Stimulated activated CD8-positive, alpha-beta memory T cell treated with anti-CD3 and anti-CD28 coated beads, Interleukin-15, amount 100 ng/mL, for 48 hours (primary cell): Measurements from ENCODE around the gene ZNF225.
"Not testable (repeated sequence)": the region's sequence is repeated elsewhere in the genome, so short reads cannot be mapped to it uniquely, and the experiment has no call there.

ENCODE experiments used
- DNase-seq, 2 donors: peaks; one replicate each; pipeline ENCODE4 v3.0.0-alpha.2; 2020; ENCODE audit warnings: low read depth in 2 of 2

Gene ZNF225

DNA sequence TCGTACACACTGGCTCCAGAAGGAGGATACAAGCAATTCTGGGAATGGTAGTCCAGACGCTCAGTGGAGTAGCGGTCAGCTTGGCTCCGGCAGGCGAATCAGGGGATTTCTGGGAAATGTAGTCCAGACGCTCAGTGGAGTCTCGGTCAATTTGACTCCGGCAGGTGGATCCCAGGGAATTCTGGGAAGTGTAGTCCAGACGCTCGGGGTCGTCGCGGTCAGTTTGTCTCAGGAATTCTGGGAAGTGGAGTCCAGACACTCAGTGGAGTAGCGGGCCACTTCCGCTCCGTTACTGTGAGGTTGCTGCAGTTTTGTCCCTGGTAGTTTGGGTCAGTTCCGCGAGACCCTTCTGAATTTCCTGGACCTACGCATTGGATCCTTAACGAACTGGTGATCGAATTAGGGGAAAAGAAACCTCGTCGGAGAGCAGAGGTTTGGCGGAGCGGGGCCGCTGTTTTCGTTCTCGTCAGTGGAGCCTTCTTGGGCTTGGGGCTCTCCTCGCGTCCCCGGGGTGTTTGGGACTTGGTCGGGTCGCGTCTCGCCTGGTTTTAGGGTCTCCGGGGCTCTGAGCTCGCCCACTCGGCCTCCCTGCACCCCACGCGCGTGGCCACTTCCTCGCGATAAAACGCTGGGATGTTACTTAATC lies at the start of gene ZNF225:
Gene ZNF225, plus strand, starts transcription at position 262 of the 646 bp plus-strand sequence. CDS start 2,429 bp downstream, outside the sequence.
- DNase-seq, result peak; percentile 77 to 83

DNA sequence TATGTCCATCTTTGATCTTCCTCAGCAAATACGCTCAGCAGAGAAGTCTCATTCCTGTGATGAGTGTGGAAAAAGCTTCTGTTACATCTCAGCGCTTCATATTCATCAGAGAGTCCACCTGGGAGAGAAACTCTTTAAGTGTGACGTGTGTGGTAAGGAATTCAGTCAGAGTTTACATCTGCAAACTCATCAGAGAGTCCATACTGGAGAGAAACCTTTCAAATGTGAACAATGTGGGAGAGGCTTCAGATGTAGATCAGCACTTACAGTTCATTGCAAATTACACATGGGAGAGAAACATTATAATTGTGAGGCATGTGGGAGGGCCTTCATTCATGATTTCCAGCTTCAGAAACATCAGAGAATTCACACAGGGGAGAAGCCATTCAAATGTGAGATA lies 46.9 kb upstream of the ZNF225 start:
- DNase-seq, result no peak

DNA sequence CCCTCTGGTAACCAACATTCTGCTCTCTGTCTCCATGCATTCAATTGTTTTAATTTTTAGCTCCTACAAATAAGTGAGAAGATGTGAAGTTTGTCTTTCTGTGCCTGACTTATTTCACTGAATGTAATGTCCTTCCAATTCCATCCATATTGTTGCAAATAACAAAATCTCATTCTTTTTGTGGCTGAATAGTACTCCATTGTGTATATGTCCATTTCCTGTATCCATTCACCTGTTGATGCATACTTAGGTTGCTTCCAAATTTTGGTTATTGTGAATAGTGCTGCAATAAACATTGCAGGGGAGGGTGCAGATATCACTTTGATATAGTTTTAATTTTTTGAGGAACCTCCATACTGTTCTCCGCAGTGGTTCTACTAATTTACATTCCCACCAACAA lies 43.8 kb upstream of the ZNF225 start:
- DNase-seq, result no peak

DNA sequence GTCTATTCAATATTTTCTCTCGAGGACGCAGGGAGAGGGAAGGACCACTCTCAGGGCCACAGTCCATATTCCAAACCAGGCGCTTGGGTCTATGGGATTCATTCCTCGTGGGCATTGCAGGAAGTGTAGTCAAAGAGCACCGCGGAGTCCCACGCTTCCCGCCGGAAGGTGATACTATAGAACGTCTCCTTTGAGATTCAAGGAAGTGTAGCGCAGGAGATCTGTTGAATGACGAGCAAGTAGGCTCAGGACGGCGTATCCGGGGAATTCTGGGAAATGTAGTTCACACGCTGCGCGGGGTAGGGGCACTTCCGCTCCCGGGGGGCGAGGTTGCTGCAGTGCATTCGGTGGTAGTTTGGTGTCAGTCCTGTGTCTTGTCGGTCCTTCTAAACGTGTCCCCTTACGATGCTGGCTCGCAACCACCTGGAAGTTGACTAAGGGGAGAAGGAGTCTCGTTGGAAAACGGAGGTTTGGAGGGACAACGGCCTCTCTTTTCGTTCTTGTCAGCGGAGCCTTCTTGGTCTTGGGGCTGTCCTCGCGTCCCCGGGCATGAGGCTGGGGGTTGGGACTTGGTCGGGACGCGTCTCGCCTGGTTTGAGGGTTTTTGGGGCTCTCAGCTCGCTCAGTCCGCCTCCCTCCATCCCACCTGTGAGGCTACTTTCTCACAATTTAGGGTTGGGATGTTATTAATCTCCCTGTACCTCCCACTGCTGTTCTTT lies 41.2 kb upstream of the ZNF225 start, which contains the start of gene ZNF284:
Gene ZNF284, plus strand, starts transcription at position 336 of the 719 bp plus-strand sequence. CDS start 4,231 bp downstream, outside the sequence.
- peak; percentile 60 to 77 for DNase-seq

DNA sequence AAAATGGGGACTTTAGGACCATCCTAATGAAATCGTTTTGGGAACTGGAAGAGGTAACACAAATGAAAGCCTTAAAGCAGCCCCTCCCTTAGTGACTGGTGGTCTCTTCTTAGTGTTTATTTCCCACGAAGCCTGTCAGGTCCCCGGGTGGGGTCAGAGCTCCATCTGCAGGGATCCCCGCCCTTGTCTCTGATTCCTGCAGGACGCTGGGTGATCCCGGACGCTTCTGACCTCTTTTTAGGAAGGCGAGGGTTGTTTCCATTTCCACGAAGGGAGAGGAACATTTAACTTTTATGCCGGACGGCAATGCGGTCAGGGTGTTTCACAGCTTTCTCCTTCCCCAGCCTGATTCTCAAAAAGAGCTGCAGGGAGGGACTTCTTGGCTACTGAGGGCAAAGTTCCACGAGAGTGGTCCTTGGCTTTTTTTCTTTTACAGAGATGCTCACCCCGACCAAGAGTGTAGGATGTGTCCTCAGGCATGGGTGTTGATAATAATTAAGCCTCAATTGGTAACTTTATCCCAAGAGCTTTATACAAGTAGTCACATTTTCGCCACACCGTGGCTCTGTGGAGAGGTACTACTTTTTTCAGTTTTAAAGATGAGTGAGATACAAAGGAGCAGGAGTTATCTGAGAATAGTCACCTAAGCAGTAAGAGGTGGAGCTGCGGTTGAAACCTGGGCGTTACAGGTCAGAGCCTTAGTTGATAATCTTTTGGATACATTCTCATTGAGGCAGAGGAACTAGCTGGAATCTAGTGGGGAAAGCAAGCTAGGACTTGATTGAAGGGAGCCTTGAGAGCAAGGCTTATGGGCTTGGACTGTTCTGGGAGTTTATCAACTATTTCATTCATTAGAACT lies 40.4 kb upstream of the ZNF225 start:
- DNase-seq, result no peak

DNA sequence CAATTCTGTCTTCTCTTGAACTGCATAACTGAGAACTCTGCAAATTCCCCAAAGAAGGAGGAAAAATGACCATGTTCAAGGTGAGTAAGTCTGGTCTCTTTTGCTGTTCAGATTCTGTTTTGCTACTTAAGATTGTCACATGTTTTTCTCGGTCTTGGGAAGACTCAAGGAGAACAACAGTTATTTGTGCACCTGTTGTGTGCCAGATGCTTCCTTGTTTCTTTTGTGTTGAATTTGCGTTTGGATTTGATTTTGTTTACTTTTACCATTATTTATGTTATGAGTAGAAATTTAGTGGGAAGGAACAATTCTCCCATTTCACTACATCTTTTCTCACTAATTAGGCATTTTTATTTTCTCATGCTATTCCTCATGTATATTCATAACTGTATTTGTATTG lies 36.9 kb upstream of the ZNF225 start:
- DNase-seq, result no peak

DNA sequence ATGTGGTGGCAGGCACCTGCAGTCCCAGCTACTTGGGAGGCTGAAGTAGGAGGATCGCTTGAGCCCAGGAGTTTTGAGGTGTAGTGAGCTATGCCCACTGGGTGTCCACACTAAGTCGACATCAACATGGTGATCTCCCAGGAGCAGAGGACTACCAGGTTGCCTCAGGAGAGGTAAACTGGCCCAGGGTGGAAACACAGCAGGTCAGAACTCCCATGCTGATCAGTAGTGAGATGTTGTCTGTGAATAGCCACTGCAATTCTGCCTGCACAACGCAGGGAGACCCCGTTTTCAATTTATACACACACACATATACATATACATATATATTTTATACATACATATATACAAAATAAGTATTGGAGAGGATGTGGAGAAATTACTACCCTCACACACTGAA lies 21.1 kb upstream of the ZNF225 start:
- no peak for DNase-seq

DNA sequence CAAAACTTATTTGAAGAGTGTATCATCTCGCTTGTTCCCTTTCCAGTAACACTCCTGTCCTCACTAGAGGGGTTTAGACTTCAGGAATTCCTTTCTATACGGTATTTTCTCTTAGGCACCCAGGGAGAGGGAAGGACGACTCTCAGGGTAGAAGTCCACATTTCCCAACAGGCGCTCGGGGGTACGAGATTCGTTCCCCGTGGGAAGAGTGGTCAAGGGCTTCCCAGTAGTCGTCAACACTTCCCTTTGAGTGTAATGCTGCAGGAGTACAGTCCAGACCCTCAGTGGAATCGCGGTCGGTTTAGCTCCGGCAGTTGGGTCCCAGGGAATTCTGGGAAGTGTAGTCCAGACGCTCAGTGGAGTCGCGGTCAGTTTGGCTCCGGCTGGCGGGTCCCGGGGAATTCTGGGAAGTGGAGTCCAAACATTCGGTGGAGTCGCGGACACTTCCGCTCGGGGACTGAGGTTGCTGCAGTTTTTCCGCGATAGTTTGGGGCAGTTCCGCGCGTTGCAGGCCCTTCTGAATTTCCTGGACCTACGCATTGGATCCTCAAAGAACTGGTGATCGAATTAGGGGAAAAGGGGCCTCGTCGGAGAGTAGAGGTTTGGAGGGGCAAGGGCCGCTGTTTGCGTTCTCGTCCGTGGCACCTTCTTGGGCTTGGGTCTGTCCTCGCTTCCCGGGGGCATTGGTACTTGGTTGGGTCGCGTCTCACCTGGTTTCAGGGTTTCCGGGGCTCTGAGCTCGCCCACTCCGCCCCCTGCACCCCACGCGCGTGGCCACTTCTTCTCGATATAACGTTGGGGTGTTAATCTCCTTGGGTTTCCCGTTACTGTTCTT lies 19.1 kb upstream of the ZNF225 start, which contains the start of gene ZNF224:
Gene ZNF224, plus strand, starts transcription at position 431 of the 835 bp plus-strand sequence. CDS start 3,513 bp downstream, outside the sequence.
- peak; percentile 78 to 81 for DNase-seq

DNA sequence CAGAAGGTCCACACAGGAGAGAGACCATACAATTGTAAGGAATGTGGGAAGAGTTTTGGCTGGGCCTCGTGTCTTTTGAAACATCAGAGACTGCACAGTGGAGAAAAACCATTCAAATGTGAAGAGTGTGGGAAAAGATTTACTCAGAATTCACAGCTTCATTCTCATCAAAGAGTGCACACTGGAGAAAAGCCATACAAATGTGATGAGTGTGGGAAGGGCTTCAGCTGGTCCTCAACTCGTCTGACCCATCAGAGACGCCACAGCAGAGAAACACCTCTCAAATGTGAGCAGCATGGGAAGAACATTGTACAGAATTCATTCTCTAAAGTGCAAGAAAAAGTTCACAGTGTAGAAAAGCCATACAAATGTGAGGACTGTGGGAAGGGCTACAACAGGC lies 5.4 kb upstream of the ZNF225 start:
- DNase-seq, result no peak

DNA sequence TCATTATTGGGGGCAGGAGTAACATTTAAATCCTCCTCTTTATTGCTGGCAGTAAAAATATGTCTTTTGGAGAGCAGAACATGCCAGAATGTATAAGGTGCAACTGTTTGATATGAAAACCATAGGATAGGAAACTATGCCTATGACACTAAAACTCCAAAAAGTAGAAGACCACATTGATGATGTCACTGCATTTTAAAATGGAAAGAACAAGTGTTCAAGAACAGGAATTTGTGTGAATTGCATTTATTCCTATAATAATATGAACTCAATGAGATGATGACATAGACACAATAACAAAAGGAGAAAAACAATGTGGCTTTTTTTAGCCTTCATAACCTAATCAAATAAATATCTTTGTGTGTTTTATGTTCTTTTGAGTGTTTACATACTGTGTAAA lies 3.7 kb upstream of the ZNF225 start:
- DNase-seq, result no peak

DNA sequence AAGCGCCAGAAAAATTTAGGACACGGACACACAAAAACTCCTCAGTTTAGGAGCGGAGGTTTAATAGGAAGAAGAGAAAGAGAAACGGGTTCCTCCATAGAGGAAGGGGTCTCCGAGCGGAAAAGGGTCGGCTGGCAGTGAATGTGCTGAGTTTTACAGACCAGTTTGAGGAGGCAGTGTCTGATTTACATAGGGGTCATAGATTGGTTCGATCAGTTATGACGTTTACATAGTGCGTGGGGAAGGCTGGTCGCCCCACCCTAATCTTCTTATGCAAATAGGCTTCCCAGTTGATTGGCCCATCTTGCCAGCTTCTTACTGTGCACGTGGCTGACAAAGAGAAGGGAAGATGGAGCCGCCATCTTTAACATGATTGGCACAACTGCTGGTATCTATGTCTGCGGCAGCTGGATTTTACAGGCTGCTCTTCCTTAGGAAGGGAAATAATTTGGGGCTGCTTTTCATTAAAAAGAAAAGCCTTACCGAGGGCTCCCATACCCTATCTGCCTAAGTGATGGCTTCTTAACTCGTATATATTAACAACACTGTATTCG lies 1.2 kb upstream of the ZNF225 start:
- no peak for DNase-seq

DNA sequence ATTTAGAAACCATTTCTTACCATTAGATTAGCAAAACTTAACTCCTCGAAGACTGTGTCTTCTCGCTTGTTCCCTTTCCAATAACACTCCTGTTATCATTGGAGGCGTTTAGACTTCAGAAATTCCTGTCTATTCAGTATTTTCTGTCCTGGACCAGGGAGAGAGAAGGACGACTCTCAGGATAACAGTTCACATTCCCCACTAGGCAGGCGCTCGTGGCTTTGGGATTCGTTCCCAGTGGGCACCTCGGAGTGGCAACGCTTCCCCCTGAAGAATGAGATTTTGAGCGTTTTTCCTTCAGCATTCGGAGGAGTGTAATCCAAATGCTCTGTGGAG lies 429 bp upstream of the ZNF225 start:
- DNase-seq, result no peak

DNA sequence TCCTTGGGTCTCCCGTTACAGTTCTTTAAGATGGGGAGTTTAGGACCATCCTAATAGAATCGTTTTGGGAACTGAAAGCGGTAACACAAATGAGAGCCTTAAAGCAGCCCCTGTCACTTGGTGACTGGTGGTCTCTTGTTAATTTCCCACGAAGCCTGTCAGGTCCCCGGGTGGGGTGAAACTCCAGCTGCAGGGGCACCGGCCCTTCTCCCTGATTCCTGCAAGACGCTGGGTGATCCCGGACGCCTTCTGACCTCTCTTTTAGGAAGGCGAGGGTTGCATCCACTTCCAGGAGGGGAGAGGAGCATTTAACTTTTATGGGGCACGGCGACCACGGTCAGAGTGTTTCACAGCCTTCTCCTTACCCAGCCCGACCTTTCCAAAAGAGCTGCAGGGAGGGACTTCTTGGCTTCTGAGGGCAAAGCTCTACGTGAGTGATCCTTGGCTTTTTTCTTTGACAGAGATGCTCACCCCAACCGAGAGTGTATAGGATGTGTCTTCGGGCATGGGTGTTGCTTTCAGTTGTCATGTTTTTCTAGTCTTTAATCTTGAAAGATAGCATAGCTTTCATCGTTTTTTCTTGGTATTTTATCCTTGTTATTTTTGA lies 688 bp downstream of the ZNF225 start:
- DNase-seq, result no peak

DNA sequence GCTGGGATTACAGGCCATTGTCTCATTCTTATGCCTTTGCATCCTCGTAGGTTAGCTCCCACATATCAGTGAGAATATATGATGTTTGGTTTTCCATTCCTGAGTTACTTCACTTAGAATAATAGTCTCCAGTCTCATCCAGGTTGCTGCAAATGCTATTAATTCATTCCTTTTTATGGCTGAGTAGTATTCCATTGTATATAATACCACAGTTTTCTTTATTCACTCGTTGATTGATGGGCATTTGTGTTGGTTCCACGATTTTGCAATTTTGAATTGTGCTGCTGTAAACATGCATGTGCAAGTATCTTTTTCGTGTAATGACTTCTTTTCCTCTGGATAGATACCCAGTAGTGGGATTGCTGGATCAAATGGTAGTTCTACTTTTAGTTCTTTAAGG lies 8.0 kb downstream of the ZNF225 start:
- DNase-seq, result not testable (repeated sequence)

DNA sequence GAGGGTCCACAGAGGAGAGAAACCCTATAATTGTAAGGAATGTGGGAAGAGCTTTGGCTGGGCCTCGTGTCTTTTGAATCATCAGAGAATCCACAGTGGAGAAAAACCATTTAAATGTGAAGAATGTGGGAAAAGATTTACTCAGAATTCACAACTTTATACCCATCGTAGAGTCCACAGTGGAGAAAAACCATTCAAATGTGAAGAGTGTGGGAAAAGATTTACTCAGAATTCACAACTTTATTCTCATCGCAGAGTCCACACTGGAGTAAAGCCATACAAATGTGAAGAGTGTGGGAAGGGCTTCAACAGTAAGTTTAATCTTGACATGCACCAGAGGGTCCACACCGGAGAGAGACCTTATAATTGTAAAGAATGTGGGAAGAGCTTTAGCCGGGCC lies 18.8 kb downstream of the ZNF225 start:
- no peak for DNase-seq

DNA sequence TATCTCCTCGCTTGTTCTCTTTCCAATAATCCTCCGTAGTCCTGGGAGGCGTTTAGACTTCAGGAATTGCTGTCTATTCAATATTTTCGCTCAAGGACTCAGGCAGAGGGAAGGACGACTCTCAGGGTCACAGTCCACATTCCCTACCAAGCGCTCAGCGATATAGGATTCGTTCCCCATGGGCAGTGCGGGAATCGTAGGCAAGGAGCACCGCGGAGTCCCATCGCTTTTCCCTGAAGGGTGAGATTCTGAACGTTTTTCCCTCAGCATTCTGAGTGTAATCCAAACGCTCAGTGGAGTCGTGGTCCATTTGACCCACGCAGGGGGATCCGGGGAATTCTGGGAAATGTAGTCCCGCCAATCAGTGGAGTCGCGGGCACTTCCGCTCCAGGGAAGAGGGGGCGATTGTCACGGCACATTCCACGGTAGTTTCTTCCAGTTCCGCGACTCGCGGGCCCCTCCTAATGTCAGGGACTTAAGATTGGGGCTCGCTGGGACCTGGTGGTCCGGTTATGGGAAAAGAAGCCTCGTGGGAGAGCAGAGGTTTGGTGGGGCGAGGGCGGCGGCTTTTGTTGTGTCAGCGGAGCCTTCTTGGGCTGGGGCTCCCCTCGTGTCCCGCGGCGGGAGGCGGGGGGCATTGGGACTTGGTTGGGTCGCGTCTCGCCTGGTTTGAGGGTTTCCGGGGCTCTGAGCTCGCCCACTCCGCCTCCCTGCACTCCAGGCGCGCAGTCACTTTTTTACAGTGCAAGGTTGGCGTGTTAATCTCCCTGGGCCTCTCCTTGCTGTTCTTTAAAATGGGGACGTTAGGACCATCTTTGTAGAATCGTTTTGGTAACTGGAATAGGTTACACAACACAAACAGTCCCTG lies 28.2 kb downstream of the ZNF225 start, which contains the start of gene ZNF234:
Gene ZNF234, plus strand, starts transcription at position 364 of the 868 bp plus-strand sequence. CDS start 3,079 bp downstream, outside the sequence.
- peak; percentile 44 to 50 for DNase-seq

DNA sequence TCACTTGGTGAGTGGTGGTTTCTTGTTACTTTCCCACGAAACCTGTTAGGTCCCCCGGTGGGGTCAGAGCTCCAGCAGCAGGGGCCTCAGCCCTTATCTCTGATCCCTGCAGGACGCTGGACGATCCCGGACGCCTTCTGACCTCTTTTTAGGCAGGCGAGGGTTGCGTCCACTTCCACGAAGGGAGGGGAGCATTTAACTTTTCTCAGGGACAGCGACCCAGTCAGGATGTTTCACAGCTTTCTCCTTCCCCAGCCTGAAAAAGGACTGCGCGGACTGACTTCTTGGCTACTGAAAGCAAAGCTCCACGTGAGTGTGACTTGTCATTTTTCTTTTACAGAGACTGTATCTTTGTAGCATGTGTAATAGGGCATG lies 28.8 kb downstream of the ZNF225 start:
- DNase-seq, result no peak

DNA sequence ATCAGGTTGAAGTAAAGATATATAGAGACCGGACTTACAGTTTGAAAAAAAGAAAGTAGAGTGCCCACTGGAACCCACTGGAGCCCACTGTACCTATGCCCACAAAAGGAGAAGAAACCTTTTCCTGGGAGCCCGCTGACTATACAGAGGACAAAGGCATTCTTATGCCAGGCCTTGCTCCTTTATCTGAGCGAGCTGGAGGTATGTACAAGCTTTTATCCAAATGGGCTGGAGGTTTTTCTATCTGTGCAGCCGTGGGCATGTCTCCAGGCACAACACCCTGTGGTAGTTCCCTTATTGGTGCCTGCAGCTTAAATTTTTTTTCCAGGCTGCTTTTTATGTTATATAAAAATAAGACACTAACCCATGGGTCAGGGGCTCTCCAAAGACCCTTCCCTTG lies 36.6 kb downstream of the ZNF225 start:
- DNase-seq, result no peak

DNA sequence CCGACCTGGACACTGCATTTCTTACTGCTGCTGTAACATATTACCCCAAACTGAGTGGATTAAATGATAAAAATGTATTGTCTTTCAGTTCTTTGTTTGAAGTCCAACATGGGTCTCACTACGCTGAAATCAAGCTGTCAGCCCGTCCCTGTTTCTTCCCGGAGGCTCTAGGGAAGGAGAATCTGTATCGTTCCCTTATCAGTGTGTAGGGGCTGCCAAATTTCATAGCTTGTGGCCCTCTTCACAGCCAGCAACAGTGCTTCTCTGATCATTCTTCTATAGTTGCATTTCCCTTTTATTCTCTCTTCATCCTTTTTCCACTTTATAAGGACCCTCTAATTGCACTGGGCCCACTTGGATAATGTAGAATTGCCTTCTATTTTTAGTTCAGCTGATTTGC lies 38.3 kb downstream of the ZNF225 start:
- no peak for DNase-seq

DNA sequence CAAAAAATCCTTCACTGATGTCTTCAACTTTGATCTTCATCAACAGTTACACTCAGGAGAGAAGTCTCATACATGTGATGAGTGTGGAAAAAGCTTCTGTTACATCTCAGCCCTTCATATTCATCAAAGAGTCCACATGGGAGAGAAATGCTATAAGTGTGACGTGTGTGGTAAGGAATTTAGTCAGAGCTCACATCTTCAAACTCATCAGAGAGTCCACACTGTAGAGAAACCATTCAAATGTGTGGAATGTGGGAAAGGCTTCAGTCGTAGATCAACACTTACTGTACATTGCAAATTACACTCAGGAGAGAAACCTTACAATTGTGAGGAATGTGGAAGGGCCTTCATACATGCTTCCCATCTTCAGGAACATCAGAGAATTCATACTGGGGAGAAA lies 43.3 kb downstream of the ZNF225 start:
- no peak for DNase-seq
